Limb (tissue), 2 donors: ENCODE data around the gene ZBTB17.
"Not testable (repeated sequence)": the region's sequence is repeated elsewhere in the genome, so short reads cannot be mapped to it uniquely, and the experiment has no call there.

ENCODE experiments used
- DNase-seq, 2 donors: peaks; one replicate each; pipeline ENCODE4 v3.0.0-alpha.2; 2016; ENCODE audit errors: extremely low spot score in 2 of 2

ZBTB17 gene

DNA sequence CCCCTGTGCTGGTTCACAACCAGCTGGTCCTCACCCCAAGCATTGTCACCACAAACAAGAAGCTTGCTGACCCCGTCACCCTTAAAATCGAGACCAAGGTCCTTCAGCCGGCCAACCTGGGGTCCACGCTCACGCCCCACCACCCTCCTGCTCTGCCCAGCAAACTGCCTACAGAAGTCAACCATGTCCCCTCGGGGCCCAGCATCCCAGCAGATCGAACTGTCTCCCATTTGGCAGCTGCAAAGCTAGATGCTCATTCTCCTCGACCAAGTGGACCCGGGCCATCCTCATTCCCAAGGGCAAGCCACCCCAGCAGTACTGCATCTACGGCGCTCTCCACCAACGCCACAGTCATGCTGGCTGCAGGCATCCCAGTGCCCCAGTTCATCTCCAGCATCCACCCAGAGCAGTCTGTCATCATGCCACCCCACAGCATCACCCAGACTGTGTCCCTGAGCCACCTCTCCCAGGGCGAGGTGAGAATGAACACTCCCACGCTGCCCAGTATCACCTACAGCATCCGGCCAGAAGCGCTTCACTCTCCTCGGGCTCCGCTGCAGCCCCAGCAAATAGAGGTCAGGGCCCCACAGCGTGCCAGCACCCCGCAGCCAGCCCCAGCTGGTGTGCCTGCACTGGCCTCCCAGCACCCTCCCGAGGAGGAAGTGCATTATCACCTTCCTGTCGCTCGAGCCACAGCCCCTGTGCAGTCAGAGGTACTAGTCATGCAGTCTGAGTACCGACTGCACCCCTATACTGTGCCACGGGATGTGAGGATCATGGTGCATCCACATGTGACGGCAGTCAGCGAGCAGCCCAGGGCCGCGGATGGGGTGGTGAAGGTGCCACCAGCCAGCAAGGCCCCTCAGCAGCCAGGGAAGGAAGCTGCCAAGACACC is 40.6 kb downstream of the ZBTB17 start:
- DNase-seq, result no peak

DNA sequence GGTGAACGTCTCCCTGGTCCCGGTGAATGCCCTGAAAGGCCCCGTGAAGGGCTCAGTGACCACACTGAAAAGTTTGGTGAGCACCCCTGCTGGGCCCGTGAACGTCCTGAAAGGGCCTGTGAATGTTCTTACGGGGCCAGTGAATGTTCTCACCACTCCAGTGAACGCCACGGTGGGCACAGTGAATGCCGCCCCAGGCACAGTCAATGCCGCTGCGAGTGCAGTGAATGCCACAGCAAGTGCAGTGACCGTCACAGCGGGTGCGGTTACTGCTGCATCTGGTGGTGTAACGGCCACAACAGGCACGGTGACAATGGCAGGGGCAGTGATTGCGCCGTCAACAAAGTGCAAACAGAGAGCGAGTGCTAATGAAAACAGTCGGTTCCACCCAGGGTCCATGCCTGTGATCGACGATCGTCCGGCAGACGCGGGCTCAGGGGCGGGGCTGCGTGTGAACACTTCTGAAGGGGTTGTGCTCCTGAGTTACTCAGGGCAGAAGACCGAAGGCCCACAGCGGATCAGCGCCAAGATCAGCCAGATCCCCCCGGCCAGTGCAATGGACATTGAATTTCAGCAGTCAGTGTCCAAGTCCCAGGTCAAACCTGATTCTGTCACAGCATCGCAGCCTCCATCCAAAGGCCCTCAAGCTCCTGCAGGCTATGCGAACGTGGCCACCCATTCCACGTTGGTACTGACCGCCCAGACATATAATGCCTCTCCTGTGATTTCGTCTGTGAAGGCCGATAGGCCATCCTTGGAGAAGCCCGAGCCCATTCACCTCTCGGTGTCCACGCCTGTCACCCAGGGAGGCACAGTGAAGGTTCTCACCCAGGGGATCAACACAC is 41.5 kb downstream of the ZBTB17 start:
- no peak for DNase-seq

DNA sequence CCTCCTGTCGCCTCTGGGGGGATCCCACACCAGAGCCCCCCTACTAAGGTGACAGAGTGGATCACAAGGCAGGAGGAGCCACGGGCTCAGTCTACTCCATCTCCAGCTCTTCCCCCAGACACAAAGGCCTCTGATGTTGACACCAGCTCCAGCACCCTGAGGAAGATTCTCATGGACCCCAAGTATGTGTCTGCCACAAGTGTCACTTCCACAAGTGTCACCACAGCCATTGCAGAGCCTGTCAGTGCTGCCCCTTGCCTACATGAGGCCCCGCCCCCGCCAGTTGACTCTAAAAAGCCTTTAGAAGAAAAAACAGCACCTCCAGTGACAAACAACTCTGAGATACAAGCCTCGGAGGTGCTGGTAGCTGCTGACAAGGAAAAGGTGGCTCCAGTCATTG is 42.2 kb downstream of the ZBTB17 start:
- no peak for DNase-seq

DNA sequence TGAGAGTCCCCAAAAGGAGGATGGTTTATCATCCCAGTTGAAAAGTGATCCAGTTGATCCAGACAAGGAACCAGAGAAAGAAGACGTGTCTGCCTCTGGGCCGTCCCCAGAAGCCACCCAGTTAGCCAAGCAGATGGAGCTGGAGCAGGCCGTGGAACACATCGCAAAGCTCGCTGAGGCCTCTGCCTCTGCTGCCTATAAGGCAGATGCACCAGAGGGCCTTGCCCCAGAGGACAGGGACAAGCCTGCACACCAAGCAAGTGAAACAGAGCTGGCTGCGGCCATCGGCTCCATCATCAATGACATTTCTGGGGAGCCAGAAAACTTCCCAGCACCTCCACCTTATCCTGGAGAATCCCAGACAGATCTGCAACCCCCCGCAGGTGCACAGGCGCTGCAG is 43.3 kb downstream of the ZBTB17 start:
- DNase-seq, result no peak

- no peak for DNase-seq
Observed at GRCh38 chr1:15931884-15932283, 44.0 kb downstream of the ZBTB17 start.

- no peak for DNase-seq
Observed at GRCh38 chr1:15931401-15931800, 44.5 kb downstream of the ZBTB17 start.

DNA sequence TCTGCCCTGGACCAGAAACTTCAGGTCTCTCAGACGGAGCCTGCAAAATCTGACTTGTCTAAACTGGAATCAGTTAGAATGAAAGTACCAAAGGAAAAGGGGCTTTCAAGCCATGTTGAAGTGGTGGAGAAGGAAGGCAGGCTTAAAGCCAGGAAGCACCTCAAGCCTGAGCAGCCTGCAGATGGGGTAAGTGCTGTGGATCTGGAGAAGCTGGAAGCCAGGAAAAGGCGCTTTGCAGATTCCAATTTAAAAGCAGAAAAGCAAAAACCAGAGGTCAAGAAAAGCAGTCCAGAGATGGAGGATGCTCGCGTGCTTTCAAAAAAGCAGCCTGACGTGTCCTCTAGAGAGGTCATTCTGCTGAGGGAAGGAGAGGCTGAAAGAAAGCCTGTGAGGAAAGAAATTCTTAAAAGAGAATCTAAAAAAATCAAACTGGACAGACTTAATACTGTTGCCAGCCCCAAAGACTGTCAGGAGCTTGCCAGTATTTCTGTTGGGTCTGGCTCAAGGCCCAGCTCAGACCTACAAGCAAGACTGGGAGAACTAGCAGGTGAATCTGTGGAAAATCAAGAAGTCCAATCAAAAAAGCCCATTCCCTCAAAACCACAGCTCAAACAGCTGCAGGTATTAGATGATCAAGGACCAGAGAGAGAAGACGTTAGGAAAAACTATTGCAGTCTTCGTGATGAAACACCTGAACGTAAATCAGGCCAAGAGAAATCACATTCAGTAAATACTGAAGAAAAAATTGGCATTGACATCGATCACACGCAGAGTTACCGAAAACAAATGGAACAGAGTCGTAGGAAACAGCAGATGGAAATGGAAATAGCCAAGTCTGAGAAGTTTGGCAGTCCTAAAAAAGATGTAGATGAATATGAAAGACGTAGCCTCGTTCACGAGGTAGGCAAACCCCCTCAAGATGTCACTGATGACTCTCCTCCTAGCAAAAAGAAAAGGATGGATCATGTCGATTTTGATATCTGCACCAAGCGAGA is 46.6 kb downstream of the ZBTB17 start:
- DNase-seq, result no peak

- not testable (repeated sequence) for DNase-seq
Observed at GRCh38 chr1:15926448-15926847, 49.5 kb downstream of the ZBTB17 start.

GRCh38 chr1:15923241-15923640 is 52.7 kb downstream of the ZBTB17 start:
- DNase-seq, result no peak

DNA sequence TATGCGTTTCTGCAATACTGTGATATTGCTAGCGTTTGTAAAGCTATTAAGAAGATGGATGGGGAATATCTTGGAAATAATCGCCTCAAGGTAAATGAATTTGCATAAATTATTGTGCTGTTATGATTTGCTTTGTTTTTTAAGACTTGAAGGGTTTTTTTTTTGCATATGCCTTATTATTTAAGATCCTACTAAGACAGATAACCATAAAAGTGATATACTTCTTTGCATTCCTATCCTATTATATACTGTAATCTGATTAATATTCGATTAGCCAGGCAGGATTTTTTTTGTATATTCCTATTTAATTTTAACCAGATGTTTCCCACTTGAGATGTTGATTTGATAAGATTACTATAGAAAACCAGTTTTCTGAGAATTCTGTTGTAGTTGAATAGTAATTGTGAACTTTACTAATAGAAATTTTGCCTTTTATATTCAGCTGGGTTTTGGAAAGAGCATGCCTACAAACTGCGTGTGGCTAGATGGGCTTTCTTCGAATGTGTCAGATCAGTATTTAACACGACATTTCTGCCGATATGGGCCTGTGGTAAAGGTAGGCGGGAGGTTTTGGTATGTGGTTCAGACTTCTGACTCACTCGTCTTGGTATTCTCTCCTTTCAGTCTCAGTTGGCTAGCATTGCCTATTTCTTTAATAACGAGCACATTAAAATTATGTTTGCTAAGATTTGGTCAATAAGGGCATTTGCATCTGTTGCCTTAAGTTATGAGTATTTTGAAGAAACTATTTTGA is 56.8 kb downstream of the ZBTB17 start:
- DNase-seq, result no peak

GRCh38 chr1:15916916-15917315 is 59.0 kb downstream of the ZBTB17 start:
- DNase-seq, result no peak

DNA sequence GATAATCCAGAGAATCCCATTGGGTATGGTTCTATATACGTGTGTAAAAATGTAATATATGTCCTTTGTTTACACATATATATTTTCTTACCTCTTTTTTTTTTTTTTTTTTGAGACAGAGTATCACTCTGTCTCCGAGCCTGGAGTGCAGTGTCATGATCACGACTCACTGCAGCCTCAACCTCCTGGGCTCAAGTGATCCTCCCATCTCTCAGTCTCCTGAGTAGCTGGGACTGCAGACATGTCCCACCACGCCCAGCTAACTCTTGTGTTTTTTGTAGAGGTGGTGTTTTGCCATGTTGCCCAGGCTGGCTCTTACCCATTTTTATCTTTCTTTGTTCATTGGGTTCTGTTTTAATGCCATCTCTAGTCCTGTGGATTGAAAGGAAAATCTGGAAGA is 59.5 kb downstream of the ZBTB17 start:
- no peak for DNase-seq

DNA sequence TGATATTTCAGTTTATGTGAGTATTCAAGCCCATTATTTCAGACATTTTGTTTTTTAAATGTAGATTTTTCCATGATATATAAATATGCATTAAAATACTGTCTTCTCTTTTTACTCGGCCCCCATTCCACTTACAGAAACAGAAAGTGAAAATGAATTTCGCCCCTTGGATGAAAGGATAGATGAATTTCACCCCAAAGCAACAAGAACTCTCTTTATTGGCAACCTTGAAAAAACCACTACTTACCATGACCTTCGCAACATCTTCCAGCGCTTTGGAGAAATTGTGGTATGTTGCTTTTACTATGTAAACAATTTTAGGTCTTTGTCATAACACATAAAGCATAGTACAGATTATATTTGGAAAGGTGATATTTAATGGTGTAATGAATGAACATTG is 59.9 kb downstream of the ZBTB17 start:
- DNase-seq, result no peak

DNA sequence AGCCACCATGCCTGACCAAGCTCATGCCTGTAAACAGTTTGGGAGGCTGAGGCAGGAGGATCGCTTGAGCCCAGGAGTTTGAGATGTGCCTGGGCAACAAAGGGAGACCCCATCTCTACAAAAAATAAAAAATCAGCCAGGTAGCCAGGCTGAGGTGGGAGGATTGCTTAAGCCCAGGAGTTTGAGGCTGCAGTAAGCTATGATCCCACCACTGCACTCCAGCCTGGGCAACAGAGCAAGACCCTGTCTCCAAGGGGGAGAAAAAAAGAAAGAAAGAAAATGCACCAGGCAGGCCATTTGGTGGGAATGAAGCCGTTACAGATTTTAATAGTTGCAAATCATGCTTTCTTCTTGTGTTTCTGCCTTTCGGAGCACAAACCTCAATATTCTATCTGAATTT is 62.3 kb downstream of the ZBTB17 start:
- DNase-seq, result not testable (repeated sequence)

DNA sequence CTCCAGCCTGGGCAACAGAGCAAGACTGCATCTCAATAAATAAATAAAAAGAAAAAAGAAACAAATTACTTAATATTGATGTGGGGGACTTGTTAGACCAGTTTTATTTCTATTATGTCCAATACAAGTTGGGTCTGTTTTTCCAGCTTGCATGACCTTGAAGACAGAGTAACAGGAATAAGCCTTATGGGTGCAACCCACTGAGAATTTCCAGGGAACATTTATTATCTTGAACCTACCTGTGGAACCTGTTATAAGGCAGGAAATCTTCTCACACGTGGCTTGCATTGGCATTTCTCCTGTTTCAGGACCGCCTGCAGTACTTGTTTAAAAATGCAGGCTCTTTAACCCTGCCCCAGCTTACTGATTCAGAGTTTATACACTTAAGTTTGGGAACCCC is 64.0 kb downstream of the ZBTB17 start:
- no peak for DNase-seq

GRCh38 chr1:15911141-15911540 is 64.8 kb downstream of the ZBTB17 start:
- DNase-seq, result no peak

- no peak for DNase-seq
Observed at GRCh38 chr1:15908597-15908996, 67.3 kb downstream of the ZBTB17 start.

GRCh38 chr1:15902882-15903281 is 73.0 kb downstream of the ZBTB17 start:
- DNase-seq, result no peak

DNA sequence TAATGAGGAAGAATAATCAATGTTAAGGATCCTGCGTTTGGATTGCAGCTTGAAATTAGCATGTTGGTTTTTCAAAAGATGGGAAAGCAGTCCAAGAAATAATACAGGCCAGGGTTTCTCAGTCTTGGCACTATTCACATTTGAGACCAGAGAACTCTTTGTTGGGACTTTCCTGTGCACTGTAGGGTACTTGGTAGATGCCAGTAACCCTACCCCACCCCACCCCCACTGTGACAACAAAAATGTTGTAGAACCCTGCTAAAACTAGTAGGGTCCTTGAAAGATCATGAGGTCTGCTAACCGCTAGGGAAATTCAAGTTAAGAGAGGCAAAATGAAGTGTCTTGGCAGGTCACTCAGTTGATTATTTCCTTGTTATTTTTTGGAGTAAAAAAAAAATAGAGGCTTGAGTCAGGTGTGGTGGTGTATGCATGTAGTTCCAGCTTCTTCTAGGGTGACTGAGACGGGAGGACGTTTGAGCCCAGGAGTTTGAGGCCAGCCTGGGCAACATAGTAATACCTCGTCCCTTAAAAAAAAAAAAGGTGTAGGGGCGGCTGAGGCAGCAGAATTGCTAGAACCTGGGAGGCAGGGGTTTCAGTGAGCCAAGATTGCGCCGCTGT is 75.1 kb downstream of the ZBTB17 start:
- no peak for DNase-seq

GRCh38 chr1:15899266-15899665 is 76.6 kb downstream of the ZBTB17 start:
- no peak for DNase-seq
